HG02678 (cell line): ENCODE measurements around the gene GRWD1.

ENCODE experiments used
- ATAC-seq: cut with Tn5 transposase; IDR thresholded peaks from one replicate; pipeline ENCODE4 v1.9.1; 2021; ENCODE audit warnings: mild to moderate bottlenecking, moderate library complexity; ENCODE audit not compliant: unreplicated experiment

The GRWD1 gene

DNA sequence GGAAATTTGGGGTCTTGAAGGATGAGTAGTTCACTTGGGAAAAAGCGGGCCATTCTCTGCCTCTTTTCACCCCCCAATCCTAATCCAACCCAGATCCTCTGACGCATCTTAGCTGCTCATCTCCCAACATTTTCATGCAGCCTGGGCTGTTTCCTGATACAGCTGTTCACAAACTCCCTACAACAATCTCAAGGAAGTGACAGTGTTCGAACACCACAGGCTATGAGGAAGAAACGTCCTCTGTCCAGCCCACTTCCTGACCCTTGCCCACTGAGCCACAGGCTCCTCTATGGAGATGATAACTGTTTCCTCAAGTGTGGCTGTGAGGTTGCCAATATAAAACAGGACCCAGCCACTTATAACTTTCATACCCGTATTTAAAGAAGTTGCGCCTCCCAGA is 49.6 kb downstream of the GRWD1 start:
- ATAC-seq = no peak

DNA sequence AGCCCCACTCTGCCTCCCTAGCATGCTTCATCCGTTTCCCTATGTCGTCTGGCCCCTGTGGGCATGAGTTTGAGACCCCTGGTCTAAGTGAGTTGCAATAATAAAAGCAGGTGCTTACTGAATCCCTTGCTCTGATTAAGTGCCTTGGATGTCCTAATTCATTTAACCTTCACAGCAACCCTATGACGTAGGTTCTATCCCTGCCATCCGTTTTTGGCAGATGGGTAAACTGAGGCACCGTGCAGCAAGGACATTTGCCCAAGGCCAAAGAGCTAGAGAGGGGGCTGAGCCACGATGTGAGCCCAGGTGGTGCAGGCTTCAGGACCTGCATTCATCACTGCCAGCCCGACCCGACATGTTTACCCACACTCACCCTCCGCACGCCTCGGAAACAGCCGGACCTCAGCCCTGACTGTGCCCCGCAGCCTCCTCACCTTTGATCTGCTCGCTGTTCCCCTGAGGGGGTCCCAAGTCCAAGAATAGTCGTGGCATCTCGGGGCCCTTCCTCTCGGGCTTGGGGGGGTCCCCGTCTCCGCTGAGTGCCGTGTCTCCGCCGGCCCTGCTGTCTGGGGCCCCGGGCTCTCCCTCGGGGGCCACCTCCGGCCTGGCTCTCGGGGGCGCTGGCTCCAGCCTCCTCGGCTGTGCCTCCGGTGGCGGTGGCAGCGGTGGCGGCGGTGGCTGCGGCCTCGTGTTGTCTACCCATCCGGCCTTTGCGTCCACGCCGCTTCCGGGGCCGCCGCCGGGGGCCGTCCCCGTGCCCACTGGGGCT is 51.4 kb downstream of the GRWD1 start:
- ATAC-seq = no peak

DNA sequence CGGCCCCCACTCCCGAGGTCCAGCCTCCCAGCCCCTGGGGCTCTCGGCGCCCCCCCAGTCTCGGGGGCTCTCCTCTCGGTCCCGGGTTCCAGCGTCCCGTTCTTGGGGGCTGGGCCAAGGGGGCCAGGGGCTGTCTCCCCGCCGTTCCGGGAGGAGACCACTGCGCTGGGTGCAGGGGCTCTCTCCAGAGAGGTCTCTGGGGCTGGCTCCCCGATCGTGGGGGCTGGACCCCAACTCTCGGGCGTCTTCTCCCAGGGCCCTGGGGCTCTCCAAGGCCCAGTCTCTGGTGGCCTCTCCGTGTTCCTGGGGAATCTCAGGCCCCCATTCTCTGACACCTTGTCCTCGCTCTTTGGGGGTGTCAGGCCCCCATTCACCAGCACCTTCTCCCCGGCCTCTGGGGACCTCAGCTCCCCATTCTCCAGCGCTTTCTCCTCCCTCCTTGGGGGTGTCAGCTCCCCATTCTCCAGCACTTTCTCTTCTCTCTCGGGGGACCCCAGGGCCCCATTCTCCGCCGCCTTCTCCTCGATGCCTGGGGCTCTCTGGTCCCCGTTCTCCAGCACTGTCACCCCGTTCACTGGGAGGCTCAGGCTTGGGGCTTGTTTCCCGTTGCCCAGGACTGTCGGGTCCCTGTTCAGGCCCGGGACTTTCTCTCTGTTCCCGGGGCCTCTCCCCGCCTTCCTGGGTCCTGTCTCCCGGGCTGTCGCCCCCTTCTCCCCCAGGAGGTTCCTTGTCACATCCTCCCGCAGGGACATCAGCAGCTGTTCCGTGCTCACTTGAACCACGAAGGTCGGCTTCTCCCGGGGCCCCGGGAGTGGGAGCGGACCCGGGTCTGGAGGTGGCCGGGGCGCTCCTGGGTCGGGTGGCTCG is 52.2 kb downstream of the GRWD1 start:
- no peak for ATAC-seq

DNA sequence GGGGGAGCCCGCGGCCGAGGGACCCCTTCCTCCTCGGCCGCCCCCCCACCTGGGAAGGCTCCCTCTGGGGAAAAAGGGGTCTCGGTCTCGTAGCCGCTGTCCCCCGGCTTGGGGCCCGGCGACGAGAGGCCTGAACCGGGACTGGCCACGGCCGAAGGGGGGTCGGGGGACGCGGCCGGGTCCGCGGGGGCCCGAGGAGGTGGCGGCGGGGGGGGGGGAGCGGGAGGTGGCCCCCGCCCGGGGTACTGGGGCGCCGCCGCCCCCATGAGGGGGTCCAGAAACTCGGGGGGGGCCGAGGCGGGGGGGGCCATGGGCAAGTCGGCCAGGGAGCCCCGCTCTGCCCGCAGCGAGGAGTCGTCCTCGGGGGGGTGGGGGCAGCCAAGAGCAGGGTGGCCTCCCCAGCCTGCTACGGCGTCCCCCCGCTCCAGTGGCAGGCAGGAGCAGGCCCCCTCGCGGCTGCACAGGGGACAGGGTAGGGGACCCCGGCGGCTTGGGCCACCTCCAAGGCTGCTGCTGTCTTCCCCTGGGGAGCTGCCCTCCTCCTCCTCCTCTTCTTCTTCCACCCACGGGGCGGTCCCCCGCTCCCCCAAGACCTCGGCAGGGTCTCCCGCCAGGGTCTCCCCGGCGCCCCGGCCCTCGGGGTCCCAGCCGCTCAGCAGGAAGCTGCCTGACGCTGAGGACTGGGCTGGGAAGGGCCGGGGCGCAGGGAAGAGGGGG is 53.0 kb downstream of the GRWD1 start:
- no peak for ATAC-seq

DNA sequence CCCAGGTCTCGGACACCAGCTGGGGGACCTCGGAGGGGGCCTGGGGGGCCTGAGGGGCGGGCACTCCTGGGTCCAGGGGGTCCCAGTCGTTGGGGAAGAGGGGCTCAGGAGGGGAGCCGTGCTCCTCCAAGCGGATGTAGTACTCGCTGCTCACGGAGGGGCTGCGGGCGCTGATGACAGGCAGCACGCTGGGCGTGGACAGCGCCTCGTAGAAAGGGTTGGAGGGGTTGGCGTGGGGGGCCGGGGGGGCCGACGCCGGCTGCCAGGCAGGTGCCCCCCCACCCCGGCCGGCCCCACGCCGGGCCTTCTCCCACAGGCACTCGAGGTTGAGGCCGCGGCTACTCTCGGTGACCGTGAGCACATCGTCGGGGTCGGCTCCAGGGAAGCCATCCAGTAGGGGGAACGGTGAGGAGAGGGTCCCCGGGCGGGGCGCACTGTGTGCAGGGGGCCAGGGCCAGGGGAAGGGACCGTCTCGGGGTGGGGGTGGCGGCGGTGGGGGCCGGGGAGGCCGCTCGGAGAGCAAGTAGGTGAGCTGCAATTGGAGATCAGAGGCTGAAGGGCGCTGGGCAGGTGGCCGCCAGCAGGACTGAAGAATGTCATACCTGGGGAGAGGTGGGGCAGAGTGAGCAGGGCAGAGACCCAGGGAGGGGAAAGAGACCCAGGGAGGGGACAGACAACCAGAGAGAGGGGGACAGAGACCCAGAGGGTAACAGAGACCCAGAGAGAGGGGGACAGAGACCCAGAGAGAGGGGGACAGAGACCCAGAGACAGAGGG is 53.7 kb downstream of the GRWD1 start:
- no peak for ATAC-seq

DNA sequence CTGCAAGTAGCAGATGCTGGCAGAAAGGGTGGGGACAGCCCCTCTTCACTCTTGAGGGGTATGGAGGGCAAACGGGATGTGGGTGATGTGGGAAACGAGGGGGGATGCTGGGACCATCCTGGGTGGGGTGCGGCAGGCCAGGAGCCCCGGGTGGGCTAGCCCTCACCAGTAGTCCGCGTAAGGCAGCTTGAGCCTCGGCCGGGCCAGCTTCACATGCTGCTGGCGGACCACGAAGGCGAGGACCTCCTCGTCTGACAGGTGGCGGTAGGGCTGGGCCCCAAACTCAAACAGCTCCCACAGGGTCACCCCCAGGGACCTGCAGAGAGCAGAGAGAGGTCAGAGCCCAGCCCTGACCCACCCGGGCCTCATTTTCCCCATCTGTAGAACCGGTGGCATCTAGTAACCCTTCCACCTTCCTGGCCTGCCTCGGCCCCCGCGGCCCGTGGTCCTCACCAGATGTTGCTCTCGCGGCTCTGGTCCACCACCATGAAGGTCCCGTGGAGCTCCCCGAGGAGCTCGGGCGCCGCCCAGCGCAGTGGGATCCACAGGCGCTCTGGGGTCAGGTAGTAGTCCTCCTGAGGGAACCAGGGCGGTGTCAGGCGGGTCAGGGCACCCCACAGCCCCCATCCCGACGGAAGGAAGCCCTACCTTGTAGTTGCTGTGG is 55.2 kb downstream of the GRWD1 start:
- no peak for ATAC-seq

DNA sequence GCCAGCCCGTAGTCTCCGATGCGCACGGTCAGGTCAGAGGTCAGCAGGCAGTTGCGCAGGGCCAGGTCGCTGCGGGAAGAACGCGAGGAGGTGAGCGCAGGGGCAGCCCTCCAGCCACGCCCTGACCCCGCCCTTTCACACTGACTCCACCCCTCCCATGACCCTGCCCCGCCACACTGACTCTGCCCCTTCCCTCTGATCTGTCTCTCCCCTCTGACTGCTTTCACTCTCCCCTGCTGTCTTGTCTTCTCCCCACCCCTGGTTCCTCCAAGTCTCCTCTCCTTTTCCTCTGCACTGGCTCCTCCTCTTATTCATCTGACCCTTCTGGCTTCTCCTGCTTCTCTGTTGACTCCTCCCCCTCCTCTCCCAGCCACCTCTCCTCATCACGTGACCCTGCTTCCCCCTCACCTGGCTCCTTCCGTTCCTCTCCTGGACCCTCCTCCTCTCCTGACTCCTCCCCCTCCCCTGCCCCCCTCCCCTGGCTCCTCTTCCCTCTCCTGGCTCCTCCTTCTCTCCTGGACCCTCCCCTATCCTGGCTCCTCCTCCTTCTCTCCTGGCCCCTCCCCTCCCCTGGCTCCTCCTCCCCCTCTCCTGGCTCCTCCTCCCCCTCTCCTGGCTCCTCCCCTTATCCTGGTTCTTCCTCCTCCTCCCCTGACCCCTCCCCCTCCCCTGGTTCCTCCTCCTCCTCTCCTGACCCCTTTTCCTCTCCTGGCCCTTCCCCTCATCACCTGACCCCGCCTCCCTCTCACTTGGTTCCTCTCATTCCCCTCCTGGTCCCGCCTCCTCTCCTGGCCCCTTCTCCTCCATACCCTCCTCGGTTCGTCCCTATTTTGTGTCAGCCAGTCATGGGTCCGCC is 55.9 kb downstream of the GRWD1 start:
- no peak for ATAC-seq

DNA sequence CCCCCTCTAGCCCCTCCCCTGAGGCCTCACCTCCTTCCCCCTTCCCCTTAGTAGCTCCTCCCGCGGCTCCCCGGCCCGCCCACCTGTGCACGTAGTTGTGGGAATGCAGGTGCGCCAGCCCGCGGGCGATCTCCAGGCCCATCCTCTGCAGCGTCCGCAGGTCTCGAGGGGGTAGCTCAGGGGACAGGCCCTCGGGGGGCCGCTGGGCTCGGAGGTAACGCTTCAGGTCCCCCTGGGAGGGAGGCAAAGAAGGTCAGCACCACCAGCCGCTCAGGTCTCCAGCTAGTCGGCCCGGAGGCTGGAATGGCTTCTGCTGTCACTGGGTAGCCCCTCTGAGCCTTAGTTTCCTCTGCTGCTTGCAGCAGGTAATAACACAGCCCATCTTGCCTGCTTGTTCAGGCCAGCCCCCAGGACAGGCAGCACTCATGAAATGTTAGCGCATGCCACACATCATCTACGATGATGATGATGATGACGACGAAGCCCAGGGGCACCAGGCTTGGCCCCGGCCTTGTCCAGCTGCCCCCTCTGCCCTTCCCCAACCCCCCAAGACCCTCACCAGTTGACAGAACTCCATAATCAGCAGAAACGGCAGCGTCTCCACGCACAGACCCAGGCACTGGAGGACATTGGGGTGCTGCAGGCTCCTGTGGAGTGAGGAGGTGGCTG is 56.7 kb downstream of the GRWD1 start:
- ATAC-seq = no peak

DNA sequence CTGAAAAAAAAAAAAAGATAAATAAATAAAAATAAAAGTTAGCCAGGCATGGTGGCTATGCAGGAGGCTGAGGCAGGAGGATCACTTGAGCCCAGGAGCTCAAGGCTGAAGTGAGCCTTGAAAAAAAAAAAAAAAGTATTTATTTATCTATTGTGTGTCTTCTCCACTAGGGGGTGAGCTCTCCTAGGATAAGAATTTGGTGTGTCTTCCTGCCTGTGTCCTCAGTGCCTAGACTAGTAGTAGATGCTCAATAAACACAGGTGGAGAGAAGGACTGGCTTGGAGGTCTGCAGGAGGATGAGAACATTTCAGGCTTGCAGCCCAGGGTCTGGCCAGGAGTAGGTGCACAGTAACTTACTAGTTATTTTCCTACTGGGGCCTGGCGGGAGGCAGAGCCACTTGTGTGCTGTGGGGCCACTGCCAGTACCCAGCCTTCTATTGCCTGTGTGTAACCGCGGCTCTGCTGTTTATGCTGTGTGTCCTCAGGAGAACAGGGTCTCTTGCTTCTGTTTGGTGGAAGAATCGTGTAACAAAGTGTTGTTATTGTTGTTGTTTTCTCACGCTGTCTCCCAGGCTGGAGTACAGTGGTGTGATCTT is 60.5 kb downstream of the GRWD1 start:
- no peak for ATAC-seq
